PC-9 (cell line): ENCODE data around the gene MINDY4. TPM values are rescaled to one million over a fixed set of nuclear protein-coding genes. Genes with fewer than 3 reads are reported as not detected.

Source experiments
- BruUV-seq: library from RNA; stranded (reverse); fragments of 400-500 nt; replicated peaks from 2 replicates; lab custom pipeline; 2021; lab: Mats Ljungman, UMichigan
- CTCF ChIA-PET: fragments of 300-600 bp; sonication (Branson Sonifier 250); formaldehyde crosslinking; loops from one replicate; lab custom pipeline; 2022; ENCODE audit warnings: antibody characterized with exemption; lab: Charles Lee
- POLR2A ChIA-PET: fragments of 300-600 bp; sonication (Branson Sonifier 250); formaldehyde crosslinking; loops from one replicate; lab custom pipeline; 2022; ENCODE audit warnings: antibody characterized with exemption; ENCODE audit not compliant: unreplicated experiment; lab: Charles Lee
- DNase-seq, 2 experiments: peaks; one replicate each; pipeline versions ENCODE4 v3.0.0 to v3.0.0-alpha.2; 2015 to 2022; ENCODE audit warnings: mixed read lengths in 1 of 2
- H2AFZ ChIP-seq: fragments of 200-600 bp; sonication (generic); 2 replicates; pipeline ENCODE4 v1.8.1; 2017; ENCODE audit warnings: antibody characterized with exemption
- H3F3A ChIP-seq: fragments of 200-600 bp; sonication (generic); 2 replicates; pipeline ENCODE4 v1.8.1; 2017; ENCODE audit warnings: antibody characterized with exemption, mild to moderate bottlenecking, low read depth; ENCODE audit not compliant: insufficient read depth
- H3K27ac ChIP-seq: fragments of 200-600 bp; sonication (generic); 2 replicates; pipeline ENCODE4 v1.6.1; 2016; ENCODE audit warnings: mixed run types
- H3K27me3 ChIP-seq: fragments of 200-600 bp; sonication (generic); 2 replicates; pipeline ENCODE4 v1.6.1; 2016; ENCODE audit warnings: low read depth, mixed run types; ENCODE audit not compliant: insufficient read depth
- H3K36me3 ChIP-seq: fragments of 200-600 bp; sonication (generic); 2 replicates; pipeline ENCODE4 v1.6.1; 2016; ENCODE audit warnings: low read depth, mixed run types
- H3K4me1 ChIP-seq: fragments of 200-600 bp; sonication (generic); replicated peaks from 2 replicates; pipeline ENCODE4 v1.6.1; 2016; ENCODE audit warnings: mixed run types; ENCODE audit not compliant: insufficient read depth
- H3K4me2 ChIP-seq: fragments of 200-600 bp; sonication (generic); 2 replicates; pipeline ENCODE4 v1.6.1; 2017; ENCODE audit warnings: mixed run types
- H3K4me3 ChIP-seq: fragments of 200-600 bp; sonication (generic); 2 replicates; pipeline ENCODE4 v1.6.1; 2016; ENCODE audit warnings: mixed run types
- H3K79me2 ChIP-seq: fragments of 200-600 bp; sonication (generic); 2 replicates; pipeline ENCODE4 v1.6.1; 2017; ENCODE audit warnings: low read depth, mixed run types
- H3K9me2 ChIP-seq: fragments of 200-600 bp; sonication (generic); 2 replicates; pipeline ENCODE4 v1.8.1; 2017; ENCODE audit warnings: mild to moderate bottlenecking; ENCODE audit not compliant: insufficient read depth
- H3K9me3 ChIP-seq: fragments of 200-600 bp; sonication (generic); 2 replicates; pipeline ENCODE4 v1.8.1; 2016; ENCODE audit warnings: low read depth; ENCODE audit not compliant: insufficient read depth
- H4K20me1 ChIP-seq: fragments of 200-600 bp; sonication (generic); 2 replicates; pipeline ENCODE4 v1.8.1; 2017; ENCODE audit not compliant: insufficient read depth
- CTCF ChIP-seq: fragments of 200-600 bp; sonication (generic); conservative IDR thresholded peaks from 2 replicates; pipeline ENCODE4 v1.6.1; 2017; ENCODE audit warnings: mixed run types, antibody characterized with exemption, mild to moderate bottlenecking, moderate library complexity
- EZH2 ChIP-seq: fragments of 200-600 bp; sonication (generic); IDR thresholded peaks from 2 replicates; pipeline ENCODE4 v1.8.0; 2017; ENCODE audit warnings: antibody characterized with exemption, low read depth
- intact Hi-C: fragments of 100-400 bp; cut with micrococcal nuclease; formaldehyde crosslinking; loops from one replicate; pipeline ENCODE4 v1.10.0; 2022; ENCODE audit not compliant: unreplicated experiment
- total RNA-seq: library from RNA; stranded (reverse); gene quantifications from 2 replicates; pipeline ENCODE4 v1.2.3, GENCODE V29; 2021

Gene MINDY4
- total RNA-seq, 1 experiment from 2014 or later, result 14.8 TPM

- Histone ChIP-seq H3K4me3 (no peak overlapping the region), H3K4me1 (peaks cover 23% of the 10 kb centered on the region), H2AFZ (no peak overlapping the region), H3K36me3 (no peaks in the 10 kb centered on the region), H3K4me2 (no peak overlapping the region), H3K9me3 (no peaks in the 10 kb centered on the region), H3K27me3 (no peaks in the 10 kb centered on the region), H3K9me2 (no peaks in the 10 kb centered on the region), H3K79me2 (no peaks in the 10 kb centered on the region), H3K27ac (no peak overlapping the region), H4K20me1 (no peaks in the 10 kb centered on the region), H3F3A (no peaks in the 10 kb centered on the region)
- no peak for TF ChIP-seq CTCF
- no peak for TF ChIP-seq EZH2
- intact Hi-C loops, result no loop called here
- CTCF ChIA-PET, result no interaction called here
- no peak for DNase-seq
- no TSS peak for BruUV-seq
- POLR2A ChIA-PET, result no interaction called here
Observed at GRCh38 chr7:30899630-30900029, 128.4 kb downstream of the MINDY4 start.

GRCh38 chr7:30900053-30900452, 128.8 kb downstream of the MINDY4 start:
- Histone ChIP-seq H2AFZ (no peak overlapping the region), H3K4me3 (no peak overlapping the region), H3K4me2 (no peak overlapping the region), H3K9me3 (no peaks in the 10 kb centered on the region), H4K20me1 (no peaks in the 10 kb centered on the region), H3K36me3 (no peaks in the 10 kb centered on the region), H3K9me2 (no peaks in the 10 kb centered on the region), H3K27ac (no peak overlapping the region), H3K4me1 (peaks cover 27% of the 10 kb centered on the region), H3K27me3 (no peaks in the 10 kb centered on the region), H3K79me2 (no peaks in the 10 kb centered on the region), H3F3A (no peaks in the 10 kb centered on the region)
- intact Hi-C loops, result no loop called here
- BruUV-seq, result no TSS peak
- ChIA-PET POLR2A (no interaction called here), CTCF (no interaction called here)
- TF ChIP-seq EZH2 (no peak), CTCF (no peak)
- DNase-seq, result no peak

- H3K4me2 ChIP-seq, result no peak overlapping the region
- TF ChIP-seq EZH2 (no peak), CTCF (no peak)
- no peaks in the 10 kb centered on the region for H4K20me1 ChIP-seq
- H3K27me3 ChIP-seq, result no peaks in the 10 kb centered on the region
- H3F3A ChIP-seq, result no peaks in the 10 kb centered on the region
- H3K9me3 ChIP-seq, result no peaks in the 10 kb centered on the region
- H3K4me3 ChIP-seq, result no peak overlapping the region
- ChIA-PET CTCF (no interaction called here), POLR2A (no interaction called here)
- no TSS peak for BruUV-seq
- H3K4me1 ChIP-seq, result peaks cover 32% of the 10 kb centered on the region
- no peaks in the 10 kb centered on the region for H3K36me3 ChIP-seq
- intact Hi-C loops, result no loop called here
- DNase-seq, result no peak
- H3K27ac ChIP-seq, result no peak overlapping the region
- H2AFZ ChIP-seq, result no peak overlapping the region
- H3K79me2 ChIP-seq, result no peaks in the 10 kb centered on the region
- no peaks in the 10 kb centered on the region for H3K9me2 ChIP-seq
Observed at GRCh38 chr7:30900803-30901362, 129.7 kb downstream of the MINDY4 start.
